GM21423 (cell line): ENCODE results near the gene CROCC2.

Experiments used
- ATAC-seq: cut with Tn5 transposase; IDR thresholded peaks from one replicate; pipeline ENCODE4 v1.9.1; 2021; ENCODE audit warnings: mild to moderate bottlenecking, moderate library complexity; ENCODE audit not compliant: unreplicated experiment

The CROCC2 gene

GRCh38 chr2:240932001-240932723, 26.0 kb downstream of the CROCC2 start:
- ATAC-seq, result no peak

- ATAC-seq, result no peak
These were observed 26.6 kb downstream of the CROCC2 start for GRCh38 chr2:240932724-240933047.

- no peak for ATAC-seq
These were observed 27.2 kb downstream of the CROCC2 start for GRCh38 chr2:240933048-240933965.

- ATAC-seq, result no peak
These were observed 28.0 kb downstream of the CROCC2 start for GRCh38 chr2:240933966-240934700.

DNA sequence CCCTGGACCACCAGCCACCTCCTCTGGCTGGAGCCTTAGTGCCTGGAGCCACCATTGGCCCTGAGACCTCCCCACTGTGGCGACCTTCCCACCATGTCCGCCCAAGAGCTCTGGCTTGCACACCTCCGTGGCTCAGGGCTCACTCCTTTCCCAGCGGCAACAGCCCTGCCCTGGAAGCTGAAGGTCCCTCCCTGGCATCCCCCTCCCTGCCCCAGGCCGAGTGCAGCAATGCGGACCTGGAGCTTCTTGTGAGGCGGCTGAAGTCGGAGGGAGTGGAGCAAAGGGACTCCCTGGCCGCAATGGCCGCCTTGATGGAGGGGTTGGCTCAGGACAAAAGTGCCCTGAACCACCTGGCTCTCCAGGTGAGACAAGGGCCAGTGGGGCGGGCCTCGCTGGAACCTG, 28.6 kb downstream of the CROCC2 start:
- no peak for ATAC-seq

DNA sequence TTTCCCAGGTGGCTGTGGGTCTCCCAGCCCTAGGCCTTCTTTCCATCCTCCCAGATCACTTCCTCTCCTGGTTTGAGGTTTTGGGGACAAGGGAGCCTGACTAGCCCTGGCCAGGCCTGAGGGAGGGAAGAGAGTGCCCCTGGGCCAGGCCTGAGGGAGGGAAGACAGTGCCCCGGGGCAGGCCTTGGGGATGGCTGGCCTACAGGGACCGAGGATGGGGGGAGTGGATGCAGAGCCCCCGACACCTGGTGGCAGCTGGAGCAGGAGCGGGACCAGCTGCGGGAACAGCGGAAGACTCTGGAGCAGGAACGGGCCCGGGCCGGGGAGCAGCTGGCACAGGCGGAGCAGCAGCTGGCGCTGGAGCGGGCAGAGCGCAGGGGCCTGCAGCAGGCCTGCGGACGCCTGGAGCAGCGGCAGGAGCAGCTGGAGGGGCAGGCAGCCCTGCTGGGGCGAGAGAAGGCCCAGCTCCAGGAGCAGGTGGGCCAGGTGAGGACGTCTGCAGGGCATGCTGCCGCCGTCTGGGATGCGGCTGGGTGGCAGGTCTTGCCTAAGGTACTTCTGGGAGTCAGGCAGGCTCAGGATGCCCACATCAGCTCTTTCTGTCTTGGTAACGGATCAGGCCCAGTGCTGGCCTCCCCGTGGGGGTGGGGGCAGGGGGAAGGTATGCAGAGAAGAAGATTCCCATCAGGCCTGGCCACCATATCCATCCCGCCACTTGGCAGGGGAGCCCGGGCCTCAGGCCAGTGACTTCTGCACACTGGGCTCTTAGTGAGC, 29.2 kb downstream of the CROCC2 start:
- no peak for ATAC-seq

DNA sequence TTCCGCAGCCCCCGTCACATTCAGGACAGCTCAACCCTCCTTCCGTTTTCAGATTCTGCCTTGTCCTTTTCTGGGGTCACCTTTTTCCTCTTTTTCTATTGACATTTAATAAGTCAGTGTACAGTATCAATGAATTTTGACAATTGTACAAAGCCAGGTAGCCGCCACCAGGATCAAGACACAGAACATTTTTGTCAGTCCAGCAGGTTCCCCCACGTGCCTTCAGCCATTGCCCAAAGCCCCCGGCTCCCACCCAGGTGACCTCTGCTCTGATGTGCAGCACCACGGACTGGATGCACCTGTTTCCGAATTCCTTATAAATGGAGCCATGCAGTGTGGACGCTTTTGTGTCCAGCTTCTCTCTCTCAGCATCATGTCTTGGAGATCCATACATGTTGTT, 30.0 kb downstream of the CROCC2 start:
- ATAC-seq, result no peak

DNA sequence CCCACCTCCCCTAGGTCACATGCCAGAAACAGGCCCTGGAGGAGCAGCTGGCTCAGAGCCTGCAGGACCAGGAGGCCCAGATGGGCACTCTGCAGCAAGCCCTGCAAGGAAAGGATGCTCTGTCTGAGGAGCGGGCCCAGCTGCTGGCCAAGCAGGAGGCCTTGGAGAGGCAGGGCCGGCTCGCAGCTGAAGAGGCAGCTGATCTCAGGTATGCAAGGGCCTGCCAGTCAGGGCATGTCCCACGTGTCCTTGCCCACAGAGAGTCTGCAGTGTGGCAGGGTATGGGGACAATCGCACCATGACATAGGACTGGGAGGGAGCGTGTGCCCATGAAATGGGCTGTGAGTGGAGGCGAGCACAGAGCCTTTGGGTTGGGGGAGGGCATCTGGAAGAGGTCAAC, 39.9 kb downstream of the CROCC2 start:
- no peak for ATAC-seq

- ATAC-seq, result no peak
These were observed 40.5 kb downstream of the CROCC2 start for GRCh38 chr2:240946654-240947053.

DNA sequence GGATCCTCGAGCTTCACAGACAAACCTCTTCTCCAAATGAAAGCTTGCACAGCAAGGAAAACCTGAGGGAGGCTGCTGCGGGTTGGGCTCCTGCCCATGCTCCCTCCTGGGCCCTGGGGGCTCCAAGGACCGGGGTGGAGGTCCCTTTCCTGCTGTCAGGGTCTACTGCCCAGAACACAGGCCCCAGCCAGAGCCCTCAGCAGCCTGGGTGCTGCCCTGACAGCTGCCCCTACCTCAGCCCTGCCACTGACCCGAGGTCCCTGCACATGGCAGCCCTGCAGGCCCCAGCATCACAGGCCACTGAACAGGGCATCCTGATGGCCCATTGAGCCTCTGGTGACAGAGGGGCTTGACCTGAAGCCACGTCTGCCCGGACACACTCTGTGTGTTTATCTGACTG, 41.0 kb downstream of the CROCC2 start:
- no peak for ATAC-seq

- no peak for ATAC-seq
These were observed 41.5 kb downstream of the CROCC2 start for GRCh38 chr2:240947607-240948006.

DNA sequence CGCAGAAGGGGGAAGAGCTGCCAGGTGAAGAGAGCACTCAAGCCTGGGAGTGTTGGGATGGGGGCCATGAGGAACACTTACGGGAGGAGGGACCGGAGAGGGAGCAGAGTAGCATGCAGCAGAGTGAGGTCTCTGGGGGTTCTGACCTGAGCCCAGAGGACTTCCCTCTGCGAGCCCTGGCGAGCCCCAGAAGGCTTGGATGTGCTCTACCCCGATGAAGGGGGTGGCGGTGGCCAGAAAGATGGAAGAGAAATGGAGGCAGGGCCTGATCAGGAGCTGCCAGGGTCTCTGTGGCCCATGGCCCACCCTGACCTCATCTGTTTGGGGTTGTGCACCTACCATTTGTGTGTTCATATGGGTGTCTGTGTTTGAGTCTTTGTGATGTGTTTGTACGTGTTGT, 42.0 kb downstream of the CROCC2 start:
- ATAC-seq, result no peak

GRCh38 chr2:240948905-240949790, 43.0 kb downstream of the CROCC2 start:
- ATAC-seq, result no peak

- ATAC-seq, result no peak
These were observed 43.9 kb downstream of the CROCC2 start for GRCh38 chr2:240949791-240950705.

DNA sequence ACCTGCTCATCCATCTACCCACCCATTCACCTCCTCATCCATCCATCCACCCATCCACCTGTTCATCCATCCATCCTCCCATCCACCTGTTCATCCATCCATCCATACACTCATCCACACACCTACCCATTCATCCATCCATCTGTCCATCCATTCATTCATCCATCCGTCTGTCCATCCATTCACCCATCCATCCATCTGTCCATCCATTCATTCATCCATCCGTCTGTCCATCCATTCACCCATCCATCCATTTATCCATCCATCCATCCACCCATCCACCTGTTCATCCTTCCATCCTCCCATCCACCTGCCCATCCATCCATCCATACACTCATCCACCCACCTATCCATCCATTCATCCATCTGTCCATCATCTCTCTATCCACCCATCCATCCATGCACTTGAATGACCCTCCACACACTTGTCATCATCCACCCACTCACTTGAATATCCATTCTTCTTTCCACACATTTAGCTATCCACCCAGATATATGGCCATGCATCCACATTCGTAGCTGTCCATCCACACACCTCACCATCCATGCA, 45.0 kb downstream of the CROCC2 start:
- no peak for ATAC-seq

DNA sequence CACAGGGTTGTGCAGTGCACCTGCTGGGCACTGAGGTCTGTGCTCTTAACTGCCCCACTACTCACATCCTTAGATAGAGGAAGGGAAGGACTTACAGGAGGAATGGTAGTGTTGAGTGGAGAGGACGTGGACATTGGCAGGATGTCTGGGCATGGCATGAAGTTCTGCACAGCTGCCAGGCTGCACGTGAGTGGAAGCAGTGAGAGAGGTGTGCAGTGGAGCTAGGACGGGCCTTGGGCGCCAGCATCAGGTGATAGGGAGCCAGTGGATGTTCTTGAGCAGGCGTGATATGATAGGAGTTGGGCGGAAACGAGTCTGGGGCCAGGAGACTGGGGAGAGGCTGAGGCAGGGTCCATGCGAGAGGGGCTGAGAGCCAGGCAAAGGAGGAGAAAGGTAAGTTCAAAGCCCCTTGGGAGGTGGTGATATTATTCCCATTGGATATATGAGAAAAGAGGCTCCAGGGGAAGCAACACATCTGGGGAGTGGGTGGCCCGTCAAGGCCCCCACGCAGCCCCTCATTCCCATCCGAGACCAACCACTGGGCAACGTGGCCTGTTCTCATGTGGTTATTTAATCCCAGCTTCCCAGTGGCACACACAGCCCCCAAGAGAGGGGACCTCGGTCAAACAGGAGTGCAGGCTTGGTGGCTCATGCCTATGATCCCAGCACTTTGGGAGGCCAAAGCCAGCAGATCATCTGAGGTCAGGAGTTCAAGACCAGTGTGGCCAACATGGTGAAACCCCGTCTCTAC, 46.5 kb downstream of the CROCC2 start:
- no peak for ATAC-seq

DNA sequence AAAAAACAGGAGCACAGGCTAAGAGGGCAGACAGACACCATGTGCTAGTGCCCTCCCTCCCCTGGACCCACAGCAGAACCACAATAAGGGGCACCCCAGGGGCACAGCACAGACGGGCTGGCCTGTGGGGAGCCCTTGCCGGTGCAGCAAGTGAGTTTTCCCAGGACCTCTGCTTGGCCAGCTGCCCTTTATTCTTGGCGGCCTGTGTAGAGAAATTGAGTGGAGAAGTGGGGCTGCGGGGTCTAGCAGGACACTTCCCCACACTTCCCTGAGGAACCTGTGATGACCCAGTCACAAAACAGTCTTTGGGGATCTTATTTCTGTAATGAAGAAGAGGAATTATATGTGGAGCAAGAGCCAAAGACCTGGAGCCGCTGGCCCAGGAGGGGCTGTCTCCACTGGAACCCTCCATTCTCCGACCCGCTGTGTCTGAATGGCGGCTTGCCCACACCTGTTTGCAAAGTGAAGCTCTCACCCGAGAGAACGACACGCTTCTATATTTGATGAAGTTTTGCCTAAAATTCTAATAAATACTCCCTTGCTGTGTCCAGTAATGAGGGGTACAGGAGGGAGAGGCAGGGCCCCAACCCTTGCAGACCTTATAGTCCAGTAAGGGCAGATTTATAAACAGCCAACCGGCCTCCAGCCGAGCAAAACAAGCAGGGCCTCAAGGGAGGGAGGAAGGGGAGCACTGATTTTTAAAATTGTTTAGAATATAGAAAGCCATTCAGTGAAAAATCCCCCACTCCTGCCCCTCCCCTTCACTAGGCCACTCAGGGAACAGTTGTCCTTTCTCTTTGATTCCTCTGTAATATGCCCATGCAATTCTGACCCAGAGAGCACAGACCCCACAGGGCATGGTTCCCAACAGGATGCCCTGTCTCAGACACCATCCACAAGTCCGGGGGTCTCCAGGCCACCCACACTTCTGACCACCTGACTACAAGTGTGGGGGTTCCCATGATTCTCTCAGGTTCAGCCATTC, 47.6 kb downstream of the CROCC2 start:
- no peak for ATAC-seq
